Fibroblast of the aortic adventitia (primary cell): Measurements from ENCODE around the gene RIPK1. TPM values are rescaled to one million over a fixed set of nuclear protein-coding genes. Genes with fewer than 3 reads are reported as not detected.
A peak's percentile ranks its signal among the peaks of the same experiment; 100 is the strongest.
"Not testable (repeated sequence)": the region's sequence is repeated elsewhere in the genome, so short reads cannot be mapped to it uniquely, and the experiment has no call there.

Source experiments
- DNase-seq: peaks from one replicate; pipeline ENCODE4 v3.0.0-alpha.2; 2010; ENCODE audit warnings: low read depth
- H3K4me3 ChIP-seq: 2 replicates; pipeline ENCODE4 v1.5.1; 2011; ENCODE audit warnings: low read depth, mild to moderate bottlenecking, control low read depth, low read length, moderate library complexity
- CTCF ChIP-seq: IDR thresholded peaks from 2 replicates; pipeline ENCODE4 v1.5.1; 2011; ENCODE audit warnings: mild to moderate bottlenecking, low read length, control low read depth, inconsistent platforms; ENCODE audit not compliant: insufficient read depth
- total RNA-seq: library from RNA; depleted of rRNA; stranded (reverse); fragments of >200 nt; gene quantifications from 2 replicates; pipeline ENCODE4 v1.2.3, GENCODE V29; 2012; ENCODE audit warnings: low replicate concordance

Gene RIPK1
- total RNA-seq = 20.0 and 34.4 TPM in 2 replicates

GRCh38 chr6:3068329-3069214, at the start of gene RIPK1:
Gene RIPK1, plus strand, starts transcription at chr6:3068494. Its CDS starts 8,330 bp downstream, at chr6:3076824.
- peak; percentile 83 for DNase-seq
- peak within 1 kb of the TSS; percentile 85 for H3K4me3 ChIP-seq
- peak; percentile 35 for TF ChIP-seq CTCF

GRCh38 chr6:3019065-3019464, 49.2 kb upstream of the RIPK1 start:
- TF ChIP-seq CTCF = no peak
- no peak overlapping the region for H3K4me3 ChIP-seq
- no peak for DNase-seq

GRCh38 chr6:3019749-3020320, 48.5 kb upstream of the RIPK1 start:
- H3K4me3 ChIP-seq = no peak overlapping the region
- no peak for TF ChIP-seq CTCF
- no peak for DNase-seq

- DNase-seq, H3K4me3 ChIP-seq: not testable (repeated sequence)
Measured at GRCh38 chr6:3020976-3021598, 47.2 kb upstream of the RIPK1 start.

GRCh38 chr6:3022765-3023662, 45.3 kb upstream of the RIPK1 start:
- no peak for TF ChIP-seq CTCF
- peak overlapping the region; percentile 56 for H3K4me3 ChIP-seq
- peak; percentile 12 for DNase-seq

GRCh38 chr6:3023663-3024483, 44.4 kb upstream of the RIPK1 start:
- TF ChIP-seq CTCF = no peak
- H3K4me3 ChIP-seq = peak overlapping the region; percentile 57
- DNase-seq = peak; percentile 94
